Pancreas (tissue), 10 donors: Measurements from ENCODE around the gene NDUFA8. TPM values are rescaled to one million over a fixed set of nuclear protein-coding genes. Genes with fewer than 3 reads are reported as not detected.
"Not testable (repeated sequence)": the region's sequence is repeated elsewhere in the genome, so short reads cannot be mapped to it uniquely, and the experiment has no call there.

Experiments used
- ATAC-seq, 4 donors: fragments of 200-7000 bp; cut with Tn5 transposase; one replicate each; pipeline versions ENCODE4 v1.8.0 to v1.9.1; 2020; ENCODE audit warnings: mild to moderate bottlenecking in 4 of 4, moderate library complexity in 4 of 4
- DNase-seq, 6 donors: peaks; one replicate each; pipeline ENCODE4 v3.0.0-alpha.2; 2020
- FAIRE-seq: peaks from 2 replicates; lab custom pipeline; 2012; peaks lifted over from hg19 to GRCh38; lab: Jason Lieb, UNC
- H3K27ac ChIP-seq, 4 donors: fragments of 200-600 bp; sonication (generic); 1 replicate in 3 of 4; 2 replicates in 1 of 4; pipeline versions ENCODE4 v1.5.0 to v1.8.0; 2020
- H3K27me3 ChIP-seq, 4 donors: fragments of 200-600 bp; one replicate each; pipeline ENCODE4 v1.8.0; 2021
- H3K36me3 ChIP-seq, 3 donors: fragments of 200-600 bp; sonication (generic) in 1 of 3; one replicate each; pipeline versions ENCODE4 v1.5.0 to v1.8.0; 2020 to 2021
- H3K4me1 ChIP-seq, 3 donors: fragments of 200-600 bp; one replicate each; pipeline ENCODE4 v1.8.0; 2021
- H3K4me3 ChIP-seq, 4 donors: fragments of 200-600 bp; sonication (generic) in 2 of 4; one replicate each; pipeline versions ENCODE4 v1.5.0 to v1.8.0; 2020 to 2021
- H3K9me3 ChIP-seq, 4 donors: fragments of 200-600 bp; one replicate each; pipeline ENCODE4 v1.8.0; 2021
- CTCF ChIP-seq, 4 donors: fragments of 200-600 bp; sonication (generic) in 3 of 4; IDR thresholded peaks; one replicate each; pipeline versions ENCODE4 v1.5.0 to v1.8.0; 2021; ENCODE audit warnings: antibody characterized with exemption in 4 of 4
- WGBS, 2 donors: extraction: QIAGEN DNeasy Blood & Tissue Kit; methylation state at CpG; one replicate each; pipeline ENCODE4 v1.1.7; 2013; 5-methylcytosine and 5-hydroxymethylcytosine counted together
- intact Hi-C, 3 donors: fragments of 100-400 bp; cut with DNase I; formaldehyde crosslinking; loops; one replicate each; pipeline versions ENCODE4 v1.11.1 to v1.14.2; 2022
- polyA plus RNA-seq, 2 donors: library from polyadenylated mRNA; stranded (reverse); fragments of 200-250 nt; gene quantifications; one replicate each; pipeline ENCODE4 v1.2.3, GENCODE V29; 2013
- total RNA-seq, 6 donors: library from RNA; stranded (reverse); fragmentation: NEBNext Ultra II Directional in 4 of 6; extraction: Animal tissue kit (Norgen Biotek cat#: 25700) in 4 of 6; gene quantifications; one replicate each; pipeline versions ENCODE4 v1.2.1 to v1.2.4, GENCODE V29; 2021 to 2023
- donor health status: healthy with polysubstance abuse.
- donor health status: DM: no; HTN: no; CAD: no; lungs with moderate emphysema.
- donor health status: DM: no; HTN: no; CAD: no.
- donor health status: control.
- donor health status: control.
- donor health status: Bipolar disorder and iron deficiency.
- donor health status: DM: yes; HTN: yes; CAD: no.
- donor health status: DM: no; HTN: no; CAD: no.
- donor health status: DM: no; HTN: no; CAD: no.
- donor health status: DM: yes; HTN: yes; CAD: no.

Gene NDUFA8
- total and polyA plus RNA-seq, 8 donors: 10.7 to 37.3 (median 16.4) TPM

GRCh38 chr9:122118343-122119165, 41.0 kb downstream of the NDUFA8 start:
- Histone ChIP-seq H3K4me3 (no peak overlapping the region), H3K4me1 (no peaks in the 10 kb centered on the region), H3K27me3 (no peaks in the 10 kb centered on the region), H3K9me3 (no peaks in the 10 kb centered on the region), H3K36me3 (no peaks in the 10 kb centered on the region), H3K27ac (no peak overlapping the region)
- TF ChIP-seq CTCF (IDR thresholded peaks at IDR 0.05): no peak
- DNase-seq: no peak
- no peak for ATAC-seq
- FAIRE-seq: no peak
- 73 to 75% methylated on average over 5 of the region's 5 CpGs for WGBS, 2 donors
- intact Hi-C loops: loop anchor here in 1 of 3 donors (10.0 kb wide), 1 partner anchor 236 kb away; no protein-coding TSS in a partner anchor

- ATAC-seq: not testable (repeated sequence)
Measured at GRCh38 chr9:122117241-122117640, 42.3 kb downstream of the NDUFA8 start.

GRCh38 chr9:122116448-122117173, 43.0 kb downstream of the NDUFA8 start:
- no peak overlapping the region for H3K4me3 ChIP-seq
- no peaks in the 10 kb centered on the region for H3K9me3 ChIP-seq
- H3K4me1 ChIP-seq: no peaks in the 10 kb centered on the region
- no peaks in the 10 kb centered on the region for H3K27me3 ChIP-seq
- DNase-seq: no peak
- 82 to 84% methylated on average over 10 of the region's 10 CpGs for WGBS, 2 donors
- FAIRE-seq: no peak
- no peak for ATAC-seq
- H3K36me3 ChIP-seq: no peaks in the 10 kb centered on the region
- intact Hi-C loops: loop anchor here in 1 of 3 donors (10.0 kb wide), 1 partner anchor 238 kb away; no protein-coding TSS in a partner anchor
- TF ChIP-seq CTCF (IDR thresholded peaks at IDR 0.05): no peak
- no peak overlapping the region for H3K27ac ChIP-seq

More at GRCh38 chr9:122117241-122117640, 42.3 kb downstream of the NDUFA8 start:
- not testable (repeated sequence) for DNase-seq, H3K4me3 ChIP-seq, FAIRE-seq, H3K27ac ChIP-seq, H3K9me3 ChIP-seq, H3K4me1 ChIP-seq, H3K36me3 ChIP-seq, H3K27me3 ChIP-seq
- intact Hi-C loops: loop anchor here in 1 of 3 donors (10.0 kb wide), 1 partner anchor 238 kb away; no protein-coding TSS in a partner anchor
- 76 to 83% methylated on average over 9 of the region's 9 CpGs for WGBS, 2 donors

- ATAC-seq: no peak
- no peak for FAIRE-seq
Measured at GRCh38 chr9:122116040-122116439, 43.5 kb downstream of the NDUFA8 start.

More at GRCh38 chr9:122116040-122116439, 43.5 kb downstream of the NDUFA8 start:
- H3K36me3 ChIP-seq: no peaks in the 10 kb centered on the region
- no peak overlapping the region for H3K4me3 ChIP-seq
- H3K27me3 ChIP-seq: no peaks in the 10 kb centered on the region
- no peak for DNase-seq
- no peaks in the 10 kb centered on the region for H3K9me3 ChIP-seq
- no peak for TF ChIP-seq CTCF (IDR thresholded peaks at IDR 0.05)
- H3K4me1 ChIP-seq: no peaks in the 10 kb centered on the region
- WGBS, 2 donors: 60 to 74% methylated on average over 4 of the region's 4 CpGs
- H3K27ac ChIP-seq: no peak overlapping the region
- intact Hi-C loops: loop anchor here in 1 of 3 donors (10.0 kb wide), 1 partner anchor 239 kb away; no protein-coding TSS in a partner anchor
